Suprapubic skin (tissue), 4 donors: ENCODE results near the gene SYDE1. TPM values are rescaled to one million over a fixed set of nuclear protein-coding genes. Genes with fewer than 3 reads are reported as not detected.

Source experiments
- total RNA-seq, 4 donors: library from RNA; depleted of rRNA; stranded (reverse); fragments of >200 nt; gene quantifications; one replicate each; pipeline ENCODE4 v1.1.0, GENCODE V29; 2016

The SYDE1 gene
- total RNA-seq, 4 donors from 2014 or later, result 3.8 to 17.8 (median 6.8) TPM

Other genes starting within 250 kb of the SYDE1 start
- not detected for gene OR7A17, start 221.3 kb upstream of the SYDE1 start, total RNA-seq
- gene OR7C2, start 165.9 kb upstream of the SYDE1 start, total RNA-seq, result not detected
- 10 to 100 TPM in 1 of 4 donors, 1 to 10 TPM in 3; 2.8 to 24.5 (median 9.8) TPM for gene SLC1A6, start 127.5 kb upstream of the SYDE1 start, total RNA-seq
- gene CASP14, start 57.9 kb upstream of the SYDE1 start, total RNA-seq, result 100 to 1,000 TPM; 123 to 363 (median 254) TPM
- not detected for gene OR1I1, start 25.2 kb upstream of the SYDE1 start, total RNA-seq
- 100 to 1,000 TPM; 205 to 253 (median 245) TPM for gene NOTCH3, start 93.6 kb downstream of the SYDE1 start, total RNA-seq
- gene EPHX3, start 125.0 kb downstream of the SYDE1 start, total RNA-seq, result 10 to 100 TPM in 3 of 4 donors, 1 to 10 TPM in 1; 8.0 to 81.6 (median 47.5) TPM
- gene BRD4, start 225.1 kb downstream of the SYDE1 start, total RNA-seq, result 100 to 1,000 TPM in 1 of 4 donors, 10 to 100 TPM in 3; 54.8 to 111 (median 68.3) TPM